Pancreas (tissue), 10 donors: ENCODE measurements around the gene EBLN1. TPM values are rescaled to one million over a fixed set of nuclear protein-coding genes. Genes with fewer than 3 reads are reported as not detected.

Experiments used
- ATAC-seq, 4 donors: fragments of 200-7000 bp; cut with Tn5 transposase; one replicate each; pipeline versions ENCODE4 v1.8.0 to v1.9.1; 2020; ENCODE audit warnings: mild to moderate bottlenecking in 4 of 4, moderate library complexity in 4 of 4
- DNase-seq, 6 donors: peaks; one replicate each; pipeline ENCODE4 v3.0.0-alpha.2; 2020
- FAIRE-seq: peaks from 2 replicates; lab custom pipeline; 2012; peaks lifted over from hg19 to GRCh38; lab: Jason Lieb, UNC
- H3K27ac ChIP-seq, 4 donors: fragments of 200-600 bp; sonication (generic); 1 replicate in 3 of 4; 2 replicates in 1 of 4; pipeline versions ENCODE4 v1.5.0 to v1.8.0; 2020
- H3K27me3 ChIP-seq, 4 donors: fragments of 200-600 bp; one replicate each; pipeline ENCODE4 v1.8.0; 2021
- H3K36me3 ChIP-seq, 3 donors: fragments of 200-600 bp; sonication (generic) in 1 of 3; one replicate each; pipeline versions ENCODE4 v1.5.0 to v1.8.0; 2020 to 2021
- H3K4me1 ChIP-seq, 3 donors: fragments of 200-600 bp; one replicate each; pipeline ENCODE4 v1.8.0; 2021
- H3K4me3 ChIP-seq, 4 donors: fragments of 200-600 bp; sonication (generic) in 2 of 4; one replicate each; pipeline versions ENCODE4 v1.5.0 to v1.8.0; 2020 to 2021
- H3K9me3 ChIP-seq, 4 donors: fragments of 200-600 bp; one replicate each; pipeline ENCODE4 v1.8.0; 2021
- WGBS, 2 donors: extraction: QIAGEN DNeasy Blood & Tissue Kit; methylation state at CpG; one replicate each; pipeline ENCODE4 v1.1.7; 2013; 5-methylcytosine and 5-hydroxymethylcytosine counted together
- intact Hi-C, 3 donors: fragments of 100-400 bp; cut with DNase I; formaldehyde crosslinking; loops; one replicate each; pipeline versions ENCODE4 v1.11.1 to v1.14.2; 2022
- polyA plus RNA-seq, 2 donors: library from polyadenylated mRNA; stranded (reverse); fragments of 200-250 nt; gene quantifications; one replicate each; pipeline ENCODE4 v1.2.3, GENCODE V29; 2013
- total RNA-seq, 6 donors: library from RNA; stranded (reverse); fragmentation: NEBNext Ultra II Directional in 4 of 6; extraction: Animal tissue kit (Norgen Biotek cat#: 25700) in 4 of 6; gene quantifications; one replicate each; pipeline versions ENCODE4 v1.2.1 to v1.2.4, GENCODE V29; 2021 to 2023
- TF ChIP-seq, protein P1 (sequence below), 4 donors: fragments of 200-600 bp; sonication (generic) in 3 of 4; IDR thresholded peaks; one replicate each; pipeline versions ENCODE4 v1.5.0 to v1.8.0; 2021; ENCODE audit warnings: antibody characterized with exemption in 4 of 4
- donor health status: healthy with polysubstance abuse.
- donor health status: DM: no; HTN: no; CAD: no; lungs with moderate emphysema.
- donor health status: DM: no; HTN: no; CAD: no.
- donor health status: control.
- donor health status: control.
- donor health status: Bipolar disorder and iron deficiency.
- donor health status: DM: yes; HTN: yes; CAD: no.
- donor health status: DM: no; HTN: no; CAD: no.
- donor health status: DM: no; HTN: no; CAD: no.
- donor health status: DM: yes; HTN: yes; CAD: no.

EBLN1 gene
- total and polyA plus RNA-seq, 8 donors, result not detected

DNA sequence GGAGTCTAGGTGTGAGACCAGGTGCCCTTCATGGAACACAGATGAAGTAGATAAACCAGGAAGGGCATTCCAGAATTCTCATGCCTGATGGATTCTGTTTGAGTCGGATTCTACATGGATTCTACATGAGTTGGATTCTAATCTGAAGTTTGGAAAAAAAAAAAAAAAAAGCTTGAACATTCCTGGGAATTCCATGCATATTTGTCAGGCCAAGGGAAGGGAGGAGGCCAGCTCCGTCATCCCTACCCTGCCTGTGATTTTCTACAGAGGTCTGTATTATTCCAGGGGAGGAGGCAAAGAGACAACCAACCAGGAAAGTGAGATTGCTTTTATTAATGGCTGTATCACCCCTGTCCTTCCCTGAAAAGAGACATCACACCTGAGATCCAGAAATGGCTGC is 27.8 kb upstream of the EBLN1 start:
- H3K4me3 ChIP-seq, result no peak overlapping the region
- ATAC-seq (no peak), FAIRE-seq (no peak), DNase-seq (no peak)
- no peak overlapping the region for H3K27ac ChIP-seq
- no peaks in the 10 kb centered on the region for H3K4me1 ChIP-seq
- intact Hi-C loops, result loop anchor here in 1 of 3 donors (10.0 kb wide), 1 partner anchor 69 kb away; the partner anchor contains the start of gene COMMD3
- TF ChIP-seq, protein P1, sequence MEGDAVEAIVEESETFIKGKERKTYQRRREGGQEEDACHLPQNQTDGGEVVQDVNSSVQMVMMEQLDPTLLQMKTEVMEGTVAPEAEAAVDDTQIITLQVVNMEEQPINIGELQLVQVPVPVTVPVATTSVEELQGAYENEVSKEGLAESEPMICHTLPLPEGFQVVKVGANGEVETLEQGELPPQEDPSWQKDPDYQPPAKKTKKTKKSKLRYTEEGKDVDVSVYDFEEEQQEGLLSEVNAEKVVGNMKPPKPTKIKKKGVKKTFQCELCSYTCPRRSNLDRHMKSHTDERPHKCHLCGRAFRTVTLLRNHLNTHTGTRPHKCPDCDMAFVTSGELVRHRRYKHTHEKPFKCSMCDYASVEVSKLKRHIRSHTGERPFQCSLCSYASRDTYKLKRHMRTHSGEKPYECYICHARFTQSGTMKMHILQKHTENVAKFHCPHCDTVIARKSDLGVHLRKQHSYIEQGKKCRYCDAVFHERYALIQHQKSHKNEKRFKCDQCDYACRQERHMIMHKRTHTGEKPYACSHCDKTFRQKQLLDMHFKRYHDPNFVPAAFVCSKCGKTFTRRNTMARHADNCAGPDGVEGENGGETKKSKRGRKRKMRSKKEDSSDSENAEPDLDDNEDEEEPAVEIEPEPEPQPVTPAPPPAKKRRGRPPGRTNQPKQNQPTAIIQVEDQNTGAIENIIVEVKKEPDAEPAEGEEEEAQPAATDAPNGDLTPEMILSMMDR (IDR thresholded peaks at IDR 0.05), result no peak
- no peaks in the 10 kb centered on the region for H3K9me3 ChIP-seq
- WGBS, 2 donors, result 55 to 60% methylated on average over 2 of the region's 2 CpGs
- H3K36me3 ChIP-seq, result no peaks in the 10 kb centered on the region
- peaks cover 0 to 10% (median 4%) of the 10 kb centered on the region in 4 donors for H3K27me3 ChIP-seq

DNA sequence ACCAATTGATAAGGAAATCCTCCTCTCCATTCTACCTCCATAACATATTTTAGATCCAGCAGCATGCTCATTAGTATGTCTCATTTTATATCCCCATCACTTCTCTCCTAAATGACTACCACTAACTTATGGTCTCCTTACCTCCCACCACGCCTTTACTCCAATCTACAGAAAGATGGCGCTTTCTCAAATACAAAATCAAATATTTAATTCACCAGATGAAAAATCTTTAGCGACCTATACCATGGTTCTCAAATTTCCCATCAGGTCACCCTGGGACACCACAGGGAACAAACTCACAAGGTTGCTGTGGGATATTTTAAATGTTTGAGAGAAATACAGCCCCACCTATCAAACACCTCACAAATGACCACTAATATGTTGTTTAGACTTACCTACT is 27.0 kb upstream of the EBLN1 start:
- Histone ChIP-seq H3K27me3 (peaks cover 0 to 9% (median 4%) of the 10 kb centered on the region in 4 donors), H3K9me3 (no peaks in the 10 kb centered on the region), H3K4me1 (no peaks in the 10 kb centered on the region), H3K36me3 (no peaks in the 10 kb centered on the region), H3K4me3 (no peak overlapping the region), H3K27ac (no peak overlapping the region)
- FAIRE-seq (no peak), ATAC-seq (no peak), DNase-seq (no peak)
- TF ChIP-seq, protein P1 (IDR thresholded peaks at IDR 0.05), result no peak
- WGBS, 2 donors, result 66 to 82% methylated on average over 3 of the region's 3 CpGs
- intact Hi-C loops, result loop anchor here in 1 of 3 donors (10.0 kb wide), 1 partner anchor 70 kb away; the partner anchor contains the start of gene COMMD3

DNA sequence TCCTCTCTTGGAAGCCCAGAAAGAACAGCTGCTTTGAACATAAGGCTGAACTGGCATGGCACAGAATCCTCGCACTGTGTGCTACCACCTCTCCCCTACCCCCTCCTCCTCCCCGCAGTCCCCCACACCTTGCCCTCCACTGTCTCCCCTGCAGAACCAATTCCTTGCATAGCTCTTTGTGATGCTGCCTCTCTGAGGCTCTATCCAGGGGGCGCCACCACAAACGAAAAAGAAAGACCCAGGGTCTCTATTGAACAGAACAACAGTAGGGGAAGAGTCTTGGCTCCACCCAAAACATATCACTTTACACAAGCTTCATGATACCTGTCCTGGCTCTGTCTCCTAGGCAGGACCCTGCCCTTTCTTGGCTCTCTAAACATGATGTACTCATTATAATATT is 26.2 kb upstream of the EBLN1 start:
- Histone ChIP-seq H3K27me3 (peaks cover 0 to 12% (median 0%) of the 10 kb centered on the region in 4 donors), H3K27ac (no peak overlapping the region), H3K9me3 (no peaks in the 10 kb centered on the region), H3K36me3 (no peaks in the 10 kb centered on the region), H3K4me1 (no peaks in the 10 kb centered on the region), H3K4me3 (no peak overlapping the region)
- no peak for ATAC-seq
- no peak for DNase-seq
- 59 to 70% methylated on average over 4 of the region's 4 CpGs for WGBS, 2 donors
- intact Hi-C loops, result loop anchor here in 1 of 3 donors (10.0 kb wide), 1 partner anchor 71 kb away; the partner anchor contains the start of gene COMMD3
- no peak for FAIRE-seq
- TF ChIP-seq, protein P1 (IDR thresholded peaks at IDR 0.05), result no peak

DNA sequence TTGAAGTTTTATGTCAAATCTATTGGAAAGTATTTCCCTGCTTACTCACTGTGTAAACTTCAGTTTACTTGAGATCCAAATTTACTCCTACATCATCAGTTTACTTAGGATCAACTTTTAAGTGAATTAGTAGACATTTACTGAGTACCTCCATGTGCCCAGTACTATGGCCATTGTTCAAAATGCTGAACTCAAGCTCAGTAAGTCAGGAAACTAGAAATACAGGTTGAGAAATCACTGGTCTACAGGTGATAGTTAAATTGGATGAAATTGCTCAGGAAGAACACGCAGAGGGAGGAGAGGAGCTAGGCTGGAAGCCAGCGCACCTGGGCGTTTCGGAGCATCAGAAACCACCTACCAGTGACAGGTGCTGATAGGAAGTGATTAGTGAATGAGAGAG is 25.5 kb upstream of the EBLN1 start:
- no peaks in the 10 kb centered on the region for H3K36me3 ChIP-seq
- H3K9me3 ChIP-seq, result no peaks in the 10 kb centered on the region
- H3K4me3 ChIP-seq, result no peak overlapping the region
- H3K27me3 ChIP-seq, result peaks cover 0 to 12% (median 0%) of the 10 kb centered on the region in 4 donors
- H3K4me1 ChIP-seq, result no peaks in the 10 kb centered on the region
- intact Hi-C loops, result loop anchor here in 1 of 3 donors (10.0 kb wide), 1 partner anchor 71 kb away; the partner anchor contains the start of gene COMMD3
- 24 to 31% methylated on average over 4 of the region's 4 CpGs for WGBS, 2 donors
- DNase-seq (no peak), ATAC-seq (no peak), FAIRE-seq (no peak)
- TF ChIP-seq, protein P1 (IDR thresholded peaks at IDR 0.05), result no peak
- no peak overlapping the region for H3K27ac ChIP-seq

DNA sequence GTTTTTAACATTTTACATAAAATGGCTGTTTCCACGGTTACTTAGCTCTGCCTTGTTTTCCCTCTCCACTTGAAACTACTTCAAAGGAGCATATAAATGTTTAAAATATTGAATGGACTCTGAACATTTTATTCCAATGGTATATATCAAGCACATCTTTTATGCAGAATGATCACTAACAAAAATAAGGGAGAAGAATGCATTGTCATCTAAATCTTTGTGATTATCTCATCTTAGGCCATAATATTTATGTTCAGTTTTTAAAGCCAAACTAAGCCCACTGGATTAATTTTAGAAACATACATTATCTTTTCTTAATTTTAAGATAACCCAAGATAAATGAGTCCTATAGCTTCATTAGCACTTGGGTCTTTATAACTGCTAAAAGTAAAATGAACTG is 13.4 kb upstream of the EBLN1 start:
- 93 to 95% methylated on average over 1 of the region's 1 CpG for WGBS, 2 donors
- Histone ChIP-seq H3K27ac (no peak overlapping the region), H3K4me3 (no peak overlapping the region), H3K4me1 (peaks cover 0 to 8% (median 0%) of the 10 kb centered on the region in 3 donors), H3K9me3 (no peaks in the 10 kb centered on the region), H3K36me3 (no peaks in the 10 kb centered on the region), H3K27me3 (no peaks in the 10 kb centered on the region)
- intact Hi-C loops, result no loop called here
- FAIRE-seq (no peak), DNase-seq (no peak), ATAC-seq (no peak)
- TF ChIP-seq, protein P1 (IDR thresholded peaks at IDR 0.05), result no peak
